Suppressor macrophage (primary cell): ENCODE data around the gene SCN9A.

Experiments used
- DNase-seq, 4 experiments: peaks; one replicate each; pipeline ENCODE4 v3.0.0-alpha.2; 2020 to 2022
- total RNA-seq, 17 experiments: gene quantifications; one replicate each; lab custom pipeline; 2026; ENCODE audit warnings: mixed read lengths in 6 of 17, inconsistent platforms in 3 of 17; lab: John Stamatoyannopoulos, UW

SCN9A gene
- 0.56 to 10.7 (median 3.3) reads per million in 17 experiments for total RNA-seq

DNA sequence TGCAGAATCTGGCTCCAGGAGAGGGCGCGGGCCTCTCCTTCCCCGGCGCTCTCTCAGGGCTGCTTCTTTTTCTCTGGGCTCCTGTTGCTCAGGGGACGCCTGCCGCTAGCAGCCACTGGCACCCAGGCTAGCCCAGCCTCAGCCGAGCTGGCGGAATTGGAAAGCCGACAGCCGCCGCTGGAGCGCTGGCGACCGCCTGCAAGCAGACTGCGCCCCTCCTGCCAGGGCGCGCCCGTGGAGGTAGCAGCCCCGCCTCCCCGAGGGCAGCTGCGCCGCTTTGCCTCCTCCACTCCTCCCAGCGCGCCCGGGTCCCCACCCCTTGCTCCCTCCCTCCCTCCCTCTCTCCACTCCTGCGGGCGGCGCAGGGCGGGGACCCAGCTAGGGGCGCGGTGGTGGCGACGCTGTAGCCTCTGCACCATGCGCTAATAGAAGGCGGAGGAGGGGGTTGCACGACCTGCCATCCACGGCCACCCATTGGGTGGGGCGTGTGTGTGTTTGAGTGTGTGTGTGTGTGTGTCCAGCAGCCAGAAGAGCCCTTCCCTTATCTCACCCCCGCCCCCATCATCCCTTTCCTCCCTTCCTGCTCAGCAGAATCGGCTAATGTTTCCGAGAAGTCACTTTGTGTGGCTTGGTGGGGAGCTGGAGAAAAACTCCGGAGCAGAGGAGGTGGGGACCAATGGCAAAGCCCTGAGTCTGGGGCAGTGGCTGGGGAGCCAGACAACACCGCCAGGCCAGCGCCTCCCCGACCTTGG is at the start of gene SCN9A:
Gene SCN9A (minus strand): TSS at position 209 of the 752 bp plus-strand sequence. CDS start 64,188 bp downstream, outside the sequence.
- peak; percentile 28 to 72 (median 48) for DNase-seq

DNA sequence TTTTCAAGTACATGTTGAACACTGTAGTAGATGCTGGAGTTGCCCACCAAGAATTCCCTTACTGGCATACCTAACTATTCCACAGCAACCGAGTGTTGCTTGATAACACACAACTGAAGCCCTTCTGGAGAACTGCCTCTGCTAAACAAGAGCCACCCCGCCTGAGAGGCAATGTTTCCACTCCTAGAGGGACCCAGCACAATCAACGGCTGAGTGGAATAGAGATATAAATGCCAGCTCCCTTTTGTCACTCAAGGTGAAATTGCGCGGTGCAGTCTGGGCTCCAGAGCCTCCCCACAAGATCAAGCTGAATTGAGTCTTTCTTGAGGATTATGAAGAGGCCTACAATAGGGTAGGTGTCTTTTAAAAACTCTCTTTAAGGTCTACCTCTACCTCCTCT is 49.1 kb upstream of the SCN9A start:
- no peak for DNase-seq

DNA sequence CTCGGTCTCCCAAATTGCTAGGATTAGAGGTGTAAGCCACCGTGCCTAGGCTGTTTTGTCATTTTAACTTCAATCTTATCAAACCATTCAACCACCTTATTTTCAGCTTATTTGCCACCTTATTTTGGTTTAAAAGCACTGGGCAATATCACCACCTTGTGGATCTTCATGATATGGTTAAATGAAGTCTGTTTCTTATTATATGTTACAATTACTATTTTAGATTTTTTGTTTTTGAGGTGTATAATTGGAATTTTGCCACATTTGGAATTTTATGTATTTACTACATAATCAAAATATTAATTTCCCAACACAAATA is 43.8 kb upstream of the SCN9A start:
- peak in 3 of 4 experiments; percentile 17 to 55 (median 48) for DNase-seq

DNA sequence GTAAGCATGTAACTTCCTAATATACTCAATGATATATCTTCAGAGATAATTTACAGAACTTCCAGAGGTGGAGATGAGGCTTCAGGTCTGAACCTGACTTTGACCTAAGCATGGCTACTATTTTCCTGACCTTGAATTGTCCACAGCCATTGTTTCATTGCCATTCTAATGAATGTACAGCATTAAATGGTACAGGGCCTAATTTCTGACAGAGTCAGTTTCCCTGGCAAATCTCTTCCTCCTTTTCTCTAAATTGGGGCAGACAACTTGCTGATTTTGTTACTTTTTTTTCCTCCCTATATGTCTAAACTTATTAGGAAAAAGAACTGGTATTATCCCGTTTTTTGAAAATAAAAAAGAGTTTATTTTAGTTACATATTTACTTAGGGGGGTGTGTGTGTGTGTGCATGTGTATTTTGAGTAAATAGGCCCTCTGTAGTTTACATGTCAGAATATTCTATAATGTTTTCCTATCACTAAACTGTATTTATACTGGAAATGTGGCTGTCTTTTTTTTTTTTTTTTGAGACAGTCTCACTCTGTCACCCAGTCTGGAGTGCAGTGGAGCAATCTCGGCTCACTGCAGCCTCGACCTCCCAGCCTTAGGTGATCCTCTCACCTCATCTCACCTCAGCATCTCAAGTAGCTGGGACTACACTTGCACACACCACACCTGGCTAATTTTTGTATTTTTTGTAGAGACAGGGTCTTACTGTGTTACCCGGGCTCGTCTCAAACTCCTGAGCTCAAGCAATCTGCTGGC is 43.3 kb upstream of the SCN9A start:
- no peak for DNase-seq

DNA sequence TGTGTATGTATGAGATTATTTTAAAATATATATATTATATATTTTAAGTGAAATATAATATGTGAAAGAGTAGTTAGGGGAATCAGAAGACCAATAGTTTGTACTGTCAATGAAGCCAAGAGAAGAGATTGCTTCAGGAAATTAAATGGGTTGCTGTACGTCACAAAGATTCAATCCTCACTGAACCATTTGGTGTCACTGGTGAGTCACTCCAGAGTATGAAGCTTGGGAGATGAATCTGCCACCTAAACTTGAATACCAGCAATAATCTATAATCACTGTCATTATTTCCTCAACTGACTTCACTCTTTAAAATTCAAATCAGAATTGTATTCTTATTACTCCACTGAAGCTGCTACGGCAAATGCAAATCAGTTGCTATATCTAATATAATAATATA is 41.9 kb upstream of the SCN9A start:
- peak; percentile 9 to 41 (median 24) for DNase-seq

DNA sequence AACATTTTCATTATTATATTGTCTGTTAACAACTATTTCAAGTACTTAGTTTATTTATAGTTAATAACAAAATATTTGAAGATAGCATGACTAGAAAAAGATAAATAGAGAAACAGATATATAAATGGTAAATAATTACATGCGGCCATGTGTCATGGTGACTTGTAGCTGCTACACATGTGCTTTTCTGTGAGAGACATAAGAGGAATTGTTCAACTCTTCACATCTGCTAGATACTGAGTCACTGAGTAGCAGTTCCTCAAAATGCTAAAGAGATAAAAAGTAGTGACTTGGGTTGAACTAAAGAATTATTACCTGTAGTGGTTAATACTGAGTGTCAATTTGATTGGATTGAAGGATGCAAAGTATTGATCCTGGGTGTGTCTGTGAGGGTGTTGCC is 37.5 kb upstream of the SCN9A start:
- peak; percentile 21 to 72 (median 52) for DNase-seq

DNA sequence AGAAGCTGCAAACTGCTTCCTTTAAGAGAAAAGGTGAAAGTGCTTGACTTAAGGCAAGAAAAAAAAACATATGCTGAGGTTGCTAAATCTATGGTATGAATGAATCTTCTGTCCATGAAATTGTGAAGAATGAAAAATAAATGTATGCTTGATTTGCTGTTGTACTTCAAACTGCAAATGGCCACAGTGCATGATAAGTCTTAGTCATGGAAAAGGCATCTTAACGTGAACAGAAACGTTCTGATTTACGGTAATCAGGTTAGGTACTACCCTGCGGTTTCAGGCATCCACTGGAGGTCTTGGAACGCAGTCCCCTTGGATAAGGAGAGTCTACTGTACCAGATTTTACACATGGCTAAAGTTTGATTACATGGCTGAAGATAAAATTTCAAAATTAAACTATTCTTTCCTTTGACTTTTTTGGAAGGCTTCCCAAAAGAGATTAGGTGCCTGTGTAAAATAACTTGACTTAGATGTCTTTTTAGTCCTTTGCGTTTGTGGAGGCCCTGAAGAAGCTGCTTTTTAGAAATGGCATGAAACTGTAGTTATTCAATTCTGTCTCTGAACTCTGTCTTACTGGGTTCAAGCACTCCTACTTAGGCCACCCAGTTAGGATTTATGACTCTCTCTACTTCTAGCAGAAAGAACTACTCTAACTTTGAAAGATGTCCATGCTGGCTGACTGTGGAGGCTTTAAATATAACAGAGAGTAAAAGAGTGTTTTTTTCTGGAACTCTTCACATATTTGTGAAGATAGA is 35.9 kb upstream of the SCN9A start:
- DNase-seq: no peak

DNA sequence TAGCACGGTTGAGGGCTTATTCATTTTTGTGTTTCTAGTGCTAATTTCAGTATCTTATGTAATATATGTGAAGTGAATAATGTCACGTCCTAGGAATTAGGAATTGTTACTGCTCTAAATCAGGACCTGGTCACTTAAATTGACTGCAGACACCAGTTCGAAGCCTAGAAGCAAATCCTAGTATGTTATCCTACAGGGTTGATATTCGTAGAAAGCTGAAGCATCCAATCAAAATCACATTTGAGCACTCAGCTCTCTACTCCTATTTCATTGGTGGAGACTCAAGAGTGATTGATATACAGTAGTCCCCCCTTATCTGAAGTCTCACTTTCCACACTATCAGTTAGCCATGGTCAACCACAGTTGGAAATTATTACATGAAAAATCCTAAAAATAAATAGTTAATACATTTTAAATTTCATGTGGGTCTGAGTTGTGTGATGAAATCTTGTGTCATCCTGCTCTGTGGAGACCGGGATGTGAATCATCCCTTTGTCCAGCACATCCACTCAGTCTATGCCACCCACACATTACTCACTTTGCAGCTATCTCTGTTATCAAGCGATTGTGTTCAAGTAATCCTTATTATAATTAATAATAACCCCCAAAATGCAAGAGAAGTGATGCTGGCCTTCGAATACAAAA is 35.2 kb upstream of the SCN9A start:
- DNase-seq: peak; percentile 39 to 83 (median 67)

DNA sequence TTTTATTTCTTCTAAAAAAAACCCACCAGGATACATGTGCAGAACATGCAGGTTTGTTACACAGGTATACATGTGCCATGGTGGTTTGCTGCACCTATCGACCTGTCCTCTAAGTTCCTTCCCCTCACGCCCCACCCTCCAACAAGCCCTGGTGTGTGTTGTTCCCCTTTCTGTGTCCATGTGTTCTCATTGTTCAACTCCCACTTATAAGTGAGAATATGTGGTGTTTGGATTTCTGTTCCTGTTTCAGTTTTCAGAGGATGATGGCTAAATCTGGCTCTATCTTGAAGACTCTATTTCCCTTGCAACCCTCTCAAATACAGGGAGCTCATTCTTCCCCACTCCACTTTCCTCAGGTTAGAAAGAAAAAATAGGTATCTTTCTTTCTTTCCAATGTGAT is 32.0 kb upstream of the SCN9A start:
- DNase-seq: peak; percentile 34 to 65 (median 58)

DNA sequence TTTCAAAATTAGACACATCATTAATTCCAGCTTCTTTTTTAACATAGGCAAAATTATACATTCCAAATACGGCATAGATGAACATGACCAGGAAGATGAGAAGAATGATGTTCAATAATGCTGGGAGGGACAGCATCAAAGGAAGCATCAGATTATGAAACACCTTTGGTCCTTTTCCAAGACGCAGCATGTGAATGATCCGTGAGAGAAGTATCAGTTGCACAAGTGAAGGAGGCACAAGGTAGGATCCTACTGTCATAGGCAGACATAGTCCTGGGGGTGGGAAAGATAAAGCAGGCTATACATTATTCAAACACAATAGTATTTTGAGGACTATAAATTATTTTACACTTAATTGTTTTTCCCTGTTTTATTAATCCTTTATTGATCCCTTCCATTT is 30.6 kb upstream of the SCN9A start:
- DNase-seq: no peak

DNA sequence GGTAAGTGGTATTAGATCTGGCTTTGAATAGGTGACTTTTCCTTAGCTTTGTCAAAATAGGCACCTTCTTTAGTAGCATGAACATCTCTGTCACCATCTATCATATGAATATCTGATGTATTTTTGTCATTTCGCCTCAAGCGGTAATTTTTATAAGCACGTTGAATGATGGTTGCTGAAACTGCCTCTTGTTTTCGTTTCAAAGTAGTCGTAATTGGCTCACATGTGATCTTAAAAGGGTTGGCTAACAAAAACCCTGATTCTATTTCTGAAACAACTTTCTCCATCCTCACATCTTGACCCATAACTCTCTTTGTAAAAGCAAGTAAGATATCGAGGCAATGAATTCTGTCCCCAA is 29.8 kb upstream of the SCN9A start:
- no peak for DNase-seq

DNA sequence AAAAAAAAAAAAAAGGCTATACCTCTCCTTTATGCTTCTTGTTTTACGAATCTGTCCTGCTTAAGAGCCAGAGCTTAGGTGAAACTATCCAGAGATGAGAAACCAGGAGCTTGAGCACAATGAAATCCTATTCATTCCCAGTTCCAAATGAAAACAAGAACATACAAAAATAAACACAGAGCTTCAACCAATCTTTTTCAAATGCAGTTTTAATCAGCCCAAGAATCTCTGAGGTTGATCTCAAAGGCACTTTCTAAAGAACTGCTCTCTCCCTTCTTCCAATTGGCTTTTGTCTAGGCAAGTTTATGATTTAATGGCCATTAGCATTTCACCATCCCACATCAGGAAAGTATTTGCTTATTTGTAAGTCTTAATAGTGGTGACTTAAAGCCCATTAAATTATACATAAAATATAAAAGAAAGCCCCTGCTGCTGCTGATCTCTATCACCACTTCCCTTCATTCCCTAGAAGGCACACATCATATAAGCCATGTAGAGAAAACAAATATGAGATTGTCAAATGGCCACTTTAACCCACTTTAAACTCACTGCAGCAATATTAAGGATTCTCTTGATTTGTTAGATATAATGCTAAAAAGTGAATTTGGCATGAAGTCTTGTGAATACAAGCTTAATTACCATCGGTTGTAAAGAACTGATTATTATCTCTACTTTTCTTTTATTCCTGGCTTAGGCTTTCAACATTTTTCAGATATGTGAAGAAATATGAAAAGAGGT is 29.3 kb upstream of the SCN9A start:
- no peak for DNase-seq

DNA sequence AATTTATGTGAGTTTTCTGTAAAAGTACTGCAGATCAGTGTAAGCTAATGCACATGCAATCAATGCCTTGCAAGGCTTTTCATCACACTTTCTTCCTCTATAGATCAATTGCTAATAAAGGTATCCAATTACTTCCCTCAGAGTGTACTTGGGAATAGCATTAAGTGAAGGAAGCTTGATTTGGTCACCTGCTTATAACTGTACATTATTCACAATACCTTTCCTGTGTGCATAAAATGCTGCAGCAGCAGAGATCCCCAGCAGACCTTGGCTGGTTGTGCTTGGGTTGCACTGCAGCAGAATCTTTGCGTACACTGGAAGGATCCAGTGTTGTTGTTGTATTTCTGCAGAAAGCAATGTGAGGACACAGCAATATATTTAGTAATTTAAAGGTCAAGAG is 18.5 kb upstream of the SCN9A start:
- no peak for DNase-seq

DNA sequence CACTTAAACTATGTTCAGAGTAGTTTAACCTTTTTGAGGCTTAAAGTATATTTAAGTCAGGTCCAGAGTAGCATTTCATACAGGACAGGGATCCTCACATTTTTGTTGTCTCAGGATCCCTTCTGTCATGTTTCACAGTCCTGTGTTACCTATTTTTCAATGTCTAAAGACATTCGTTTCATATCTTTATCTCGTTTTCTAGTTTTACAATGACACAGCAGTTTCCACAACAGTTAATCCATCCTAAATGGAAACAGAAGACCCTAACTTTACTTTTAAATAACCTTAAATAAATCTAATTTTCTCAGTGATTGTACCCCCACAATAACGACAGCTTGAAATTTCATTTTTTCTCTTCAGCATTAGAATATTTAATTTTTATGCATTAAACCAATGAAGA is 17.3 kb upstream of the SCN9A start:
- DNase-seq: no peak

DNA sequence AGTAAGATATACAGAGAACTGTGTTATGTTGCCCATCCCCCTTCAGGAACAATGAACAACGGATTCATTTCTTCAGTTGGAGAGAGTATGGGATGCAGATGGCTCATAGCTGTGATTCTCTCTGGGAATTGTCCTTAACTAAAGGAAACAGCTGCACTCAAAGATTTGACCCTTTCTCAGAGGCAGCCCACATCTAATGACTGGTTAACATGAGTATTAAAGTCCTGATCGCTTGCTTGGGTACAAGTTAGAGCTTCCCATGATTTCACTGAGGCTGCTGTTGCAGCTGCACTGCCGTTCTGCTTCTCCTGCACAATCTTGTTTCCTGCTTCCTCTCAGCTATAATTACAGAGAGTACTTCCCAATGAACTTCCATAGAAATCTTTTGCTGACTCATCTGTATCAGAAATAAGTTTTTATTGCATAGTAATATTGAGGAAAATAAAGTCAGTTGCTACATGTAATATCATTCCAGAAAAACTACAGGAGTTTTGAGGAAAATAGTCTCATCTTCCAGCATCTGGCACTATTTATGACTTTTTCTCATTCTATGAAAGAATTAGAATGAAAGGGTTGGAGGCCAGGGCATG is 12.8 kb upstream of the SCN9A start:
- DNase-seq: peak in 3 of 4 experiments; percentile 3 to 24 (median 15)

DNA sequence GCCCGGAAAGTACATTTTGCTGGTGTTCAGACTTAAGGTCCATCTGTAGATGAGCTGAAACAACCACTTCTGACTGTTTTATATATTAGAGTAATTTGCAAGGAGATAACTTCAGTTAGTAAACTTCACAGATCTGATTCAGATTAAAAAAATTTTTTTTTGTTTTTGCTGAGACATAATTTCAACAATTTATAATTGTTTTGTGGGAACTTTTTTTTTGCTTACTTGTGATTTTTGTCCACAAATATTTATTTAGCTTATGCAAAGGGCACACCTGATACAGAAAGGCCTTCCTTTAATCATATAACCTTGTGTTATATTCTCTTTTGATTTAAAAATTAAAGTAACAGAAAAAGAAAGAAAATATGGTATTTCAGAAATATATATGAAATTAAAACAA is 9.6 kb upstream of the SCN9A start:
- no peak for DNase-seq

DNA sequence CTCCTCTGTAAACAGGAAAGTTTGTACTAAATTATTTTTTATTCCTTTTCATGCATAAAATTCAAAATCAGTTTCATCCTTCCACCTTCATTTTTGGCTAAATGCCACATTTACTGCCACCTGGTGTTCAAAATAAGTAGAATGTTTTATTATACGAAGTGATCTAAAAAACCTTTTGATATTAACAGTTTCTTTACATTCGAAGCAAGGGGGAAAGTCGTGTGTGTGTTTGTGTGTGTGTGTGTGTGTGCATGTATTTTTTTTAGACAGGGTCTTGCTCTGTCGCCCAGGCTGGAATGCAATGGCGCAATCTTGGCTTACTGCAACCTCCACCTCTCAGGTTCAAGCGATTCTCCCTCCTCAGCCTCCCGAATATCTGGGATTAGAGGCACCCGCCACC is 9.0 kb upstream of the SCN9A start:
- peak; percentile 4 to 64 (median 37) for DNase-seq

DNA sequence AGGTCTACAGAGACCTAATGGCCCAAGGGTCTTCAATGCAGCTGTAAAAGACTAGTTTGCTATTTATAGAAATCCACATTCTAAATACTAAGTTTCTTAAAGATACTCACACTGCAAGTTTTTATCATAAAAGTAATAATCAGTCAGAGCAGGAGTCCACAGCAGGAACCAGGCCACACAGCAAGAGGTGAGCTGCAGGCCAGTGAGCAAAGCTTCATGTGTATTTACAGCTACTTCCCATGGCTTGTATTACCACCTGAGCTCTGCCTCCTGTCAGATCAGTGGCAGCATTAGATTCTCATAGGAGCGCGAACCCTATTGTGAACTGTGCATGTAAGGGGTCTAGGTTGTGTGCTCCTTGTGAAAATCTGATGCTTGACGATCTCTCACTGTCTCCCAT is 6.7 kb upstream of the SCN9A start:
- DNase-seq: no peak

DNA sequence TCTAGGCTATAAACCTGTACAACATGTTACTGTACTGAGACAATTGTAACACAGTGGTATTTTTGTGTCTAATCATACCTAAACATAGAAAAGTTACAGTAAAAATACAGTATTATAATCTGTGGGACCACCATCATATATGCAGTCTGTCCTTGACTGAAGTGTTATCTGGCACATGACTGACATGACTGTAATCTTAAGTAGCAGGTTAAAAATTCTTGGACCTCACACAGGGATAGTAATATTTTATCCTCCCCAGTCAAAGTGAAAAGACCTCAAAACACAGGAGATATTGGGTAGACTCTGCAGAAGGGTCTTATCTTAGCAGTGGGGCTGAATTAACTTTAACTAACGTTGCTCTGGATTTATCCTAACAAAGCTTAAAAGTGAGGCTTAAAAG is 4.9 kb upstream of the SCN9A start:
- DNase-seq: no peak

DNA sequence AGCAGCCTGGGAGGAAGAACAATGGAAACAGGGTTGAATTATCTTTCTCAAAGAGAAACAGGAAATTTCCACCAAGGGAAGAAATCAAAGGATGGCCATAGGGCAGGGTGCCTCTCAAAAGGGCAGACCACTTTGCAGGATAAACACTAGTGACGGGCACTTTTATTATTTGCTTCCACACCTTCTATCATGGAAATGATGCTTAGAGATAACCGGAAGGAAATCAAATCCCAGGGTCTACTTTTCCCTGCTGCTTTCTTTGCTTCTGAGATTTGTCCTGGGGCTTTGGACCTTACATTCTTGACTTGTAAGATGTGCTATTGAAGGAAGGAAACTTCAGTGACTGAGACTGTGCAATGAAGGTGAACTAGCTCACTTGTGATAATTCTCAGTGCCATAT is 1.1 kb upstream of the SCN9A start:
- DNase-seq: no peak

DNA sequence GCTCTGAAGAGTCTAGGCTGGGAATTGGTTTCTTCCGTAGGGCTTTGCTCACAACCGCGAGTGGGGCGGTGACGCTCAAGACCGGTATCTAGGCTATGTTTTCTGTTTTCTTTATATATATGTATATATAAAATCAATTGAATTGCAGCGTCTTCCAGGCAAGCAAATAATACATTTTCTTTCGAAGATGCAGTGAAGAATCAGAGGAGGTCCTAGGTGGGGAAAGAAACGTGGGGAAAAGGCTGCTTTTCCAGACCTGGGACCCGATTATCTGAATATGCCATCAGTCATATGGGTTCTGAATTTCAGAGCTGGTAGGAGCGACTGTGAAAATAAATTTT is 714 bp upstream of the SCN9A start:
- DNase-seq: no peak

DNA sequence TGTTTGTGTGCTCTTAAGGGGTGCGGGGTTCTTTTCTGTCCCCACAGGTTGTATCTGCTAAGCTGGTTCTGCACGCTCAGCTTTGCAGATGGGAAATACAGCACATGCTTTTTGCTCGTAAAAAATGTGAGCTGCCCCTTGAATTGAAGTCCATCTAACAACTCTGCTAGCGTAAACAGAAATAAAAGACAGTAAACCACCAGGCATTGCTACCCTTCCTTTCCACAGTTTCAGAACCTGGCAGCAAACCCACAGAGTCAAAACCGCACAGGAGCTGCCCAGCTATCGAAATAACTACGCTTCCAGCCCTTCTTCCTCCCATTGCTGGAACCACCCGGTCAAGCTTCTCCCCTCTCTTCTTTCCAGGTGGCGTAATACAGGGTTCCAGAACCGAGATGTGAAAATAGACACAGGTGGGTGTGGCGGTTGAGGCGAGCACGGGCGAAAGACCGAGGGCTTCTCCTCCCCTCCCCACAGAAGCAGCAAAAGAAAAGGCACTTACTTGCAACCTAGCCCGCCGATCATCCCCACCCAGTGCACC is 479 bp downstream of the SCN9A start:
- DNase-seq: peak in 3 of 4 experiments; percentile 3 to 14 (median 6)
